ENCODE measurements around the gene IGDCC3.

Gene IGDCC3

DNA sequence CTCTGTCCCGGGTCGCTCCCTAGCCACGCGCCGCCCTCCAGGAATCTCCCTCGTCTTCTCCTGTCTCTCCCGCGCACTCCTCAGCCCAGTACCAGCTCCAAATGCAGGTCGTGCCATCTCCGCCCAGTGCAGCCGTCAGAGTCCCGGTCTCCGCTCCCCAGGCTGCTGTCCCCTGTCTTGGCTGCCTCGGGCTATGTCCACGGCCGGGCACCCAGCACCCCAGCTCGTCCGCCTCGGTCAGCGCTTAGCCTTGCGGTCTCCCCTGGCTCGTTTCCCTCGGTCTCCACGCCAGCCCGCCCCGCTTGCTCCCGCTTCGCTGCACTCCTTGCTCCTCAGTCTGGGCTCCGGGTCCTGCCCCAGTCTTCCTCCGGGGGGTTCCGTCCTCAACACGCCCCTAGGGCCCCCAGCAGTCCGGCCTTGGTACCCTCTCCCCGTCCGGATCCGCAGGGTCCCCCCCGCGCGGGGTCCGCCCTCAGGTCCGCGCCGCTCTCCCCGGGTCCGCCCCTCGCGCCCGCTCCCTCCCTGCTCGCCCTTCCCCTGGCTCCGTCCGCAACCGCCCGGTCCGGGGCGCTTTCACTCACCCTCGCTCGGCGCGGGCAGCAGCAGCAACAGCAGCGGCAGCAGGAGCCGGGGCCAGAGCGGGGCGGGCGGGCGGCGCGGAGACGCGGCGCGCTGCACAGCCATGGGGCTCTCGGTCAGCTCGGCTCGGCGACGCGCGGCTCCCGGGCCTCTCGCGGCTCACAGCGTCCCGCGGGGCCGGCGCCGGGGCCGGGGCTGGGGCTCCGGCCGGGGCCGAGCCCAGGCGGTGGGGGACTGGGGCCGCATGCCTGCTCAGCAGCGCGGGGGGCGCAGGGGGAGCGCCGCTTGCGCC, 462 bp downstream of the IGDCC3 start:
- DNase-seq (ENCODE audit: low read depth), result peak; percentile 26
- peak overlapping the region; percentile 11 for H3K4me3 ChIP-seq (ENCODE audit: low read length)

DNA sequence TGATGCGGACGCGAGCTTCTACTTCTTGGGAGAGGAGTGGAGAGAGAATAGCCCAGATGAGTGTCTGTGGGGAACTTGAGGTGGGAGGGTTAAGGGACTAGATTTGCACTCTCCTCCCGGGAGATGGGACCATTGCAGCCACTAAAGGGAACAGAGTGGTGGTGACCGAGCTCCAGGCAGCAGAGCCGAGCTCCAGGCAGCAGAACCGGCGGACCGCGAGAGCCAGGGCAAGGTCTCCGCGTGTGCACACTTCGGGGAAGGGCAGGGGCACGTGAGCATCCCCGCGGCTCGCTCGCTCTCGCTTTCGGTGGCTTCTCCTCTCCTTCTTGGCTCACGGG, 1.1 kb downstream of the IGDCC3 start:
- H3K4me3 ChIP-seq (ENCODE audit: low read length), result peak overlapping the region; percentile 11
- TF ChIP-seq, protein P1, sequence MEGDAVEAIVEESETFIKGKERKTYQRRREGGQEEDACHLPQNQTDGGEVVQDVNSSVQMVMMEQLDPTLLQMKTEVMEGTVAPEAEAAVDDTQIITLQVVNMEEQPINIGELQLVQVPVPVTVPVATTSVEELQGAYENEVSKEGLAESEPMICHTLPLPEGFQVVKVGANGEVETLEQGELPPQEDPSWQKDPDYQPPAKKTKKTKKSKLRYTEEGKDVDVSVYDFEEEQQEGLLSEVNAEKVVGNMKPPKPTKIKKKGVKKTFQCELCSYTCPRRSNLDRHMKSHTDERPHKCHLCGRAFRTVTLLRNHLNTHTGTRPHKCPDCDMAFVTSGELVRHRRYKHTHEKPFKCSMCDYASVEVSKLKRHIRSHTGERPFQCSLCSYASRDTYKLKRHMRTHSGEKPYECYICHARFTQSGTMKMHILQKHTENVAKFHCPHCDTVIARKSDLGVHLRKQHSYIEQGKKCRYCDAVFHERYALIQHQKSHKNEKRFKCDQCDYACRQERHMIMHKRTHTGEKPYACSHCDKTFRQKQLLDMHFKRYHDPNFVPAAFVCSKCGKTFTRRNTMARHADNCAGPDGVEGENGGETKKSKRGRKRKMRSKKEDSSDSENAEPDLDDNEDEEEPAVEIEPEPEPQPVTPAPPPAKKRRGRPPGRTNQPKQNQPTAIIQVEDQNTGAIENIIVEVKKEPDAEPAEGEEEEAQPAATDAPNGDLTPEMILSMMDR (IDR thresholded peaks at IDR 0.05; ENCODE audit: insufficient read depth, low read depth, low read length, missing control alignments), result no peak
- DNase-seq (ENCODE audit: low read depth), result no peak

More for the DNA sequence above, 462 bp downstream of the IGDCC3 start:
- TF ChIP-seq, protein P1 (IDR thresholded peaks at IDR 0.05; ENCODE audit: insufficient read depth, low read depth, low read length, missing control alignments), result no peak

DNA sequence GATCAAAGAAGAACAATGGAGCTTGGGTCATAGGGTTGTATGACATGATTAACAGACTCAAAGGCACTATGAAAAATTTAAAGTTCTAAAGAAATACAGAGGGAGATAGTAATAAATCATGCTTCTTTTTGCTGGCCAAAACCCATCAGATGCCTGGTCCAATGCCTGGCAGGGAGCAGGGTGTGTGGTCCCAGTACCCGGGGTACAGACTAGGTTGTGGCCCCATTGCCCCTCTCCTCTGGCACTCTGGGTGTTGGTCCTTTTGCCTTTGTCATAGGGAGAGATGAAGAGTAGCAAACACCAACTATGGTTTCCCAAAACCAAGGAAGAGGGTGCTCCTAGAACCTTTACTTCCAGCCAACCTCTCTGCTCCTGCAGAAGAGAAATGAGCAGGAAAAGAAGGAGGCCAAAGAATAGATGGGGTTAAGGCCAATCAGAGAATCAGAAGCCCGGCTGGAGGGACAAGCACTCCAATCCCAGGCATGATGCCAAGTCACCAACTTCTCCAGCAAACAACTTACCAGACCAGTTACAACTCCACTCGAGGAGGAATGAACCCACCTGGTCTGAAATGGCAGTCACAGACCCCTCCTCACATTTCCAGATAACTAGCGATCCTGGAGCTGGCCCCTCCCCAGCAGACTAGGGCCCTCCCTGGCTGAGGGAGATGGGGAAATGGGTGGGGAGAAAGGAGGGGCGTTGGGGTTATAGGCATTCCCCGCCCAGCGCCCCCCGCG, 1.8 kb downstream of the IGDCC3 start:
- H3K4me3 ChIP-seq (ENCODE audit: low read length), result no peak overlapping the region
- TF ChIP-seq, protein P1 (IDR thresholded peaks at IDR 0.05; ENCODE audit: insufficient read depth, low read depth, low read length, missing control alignments), result no peak
- no peak for DNase-seq (ENCODE audit: low read depth)

DNA sequence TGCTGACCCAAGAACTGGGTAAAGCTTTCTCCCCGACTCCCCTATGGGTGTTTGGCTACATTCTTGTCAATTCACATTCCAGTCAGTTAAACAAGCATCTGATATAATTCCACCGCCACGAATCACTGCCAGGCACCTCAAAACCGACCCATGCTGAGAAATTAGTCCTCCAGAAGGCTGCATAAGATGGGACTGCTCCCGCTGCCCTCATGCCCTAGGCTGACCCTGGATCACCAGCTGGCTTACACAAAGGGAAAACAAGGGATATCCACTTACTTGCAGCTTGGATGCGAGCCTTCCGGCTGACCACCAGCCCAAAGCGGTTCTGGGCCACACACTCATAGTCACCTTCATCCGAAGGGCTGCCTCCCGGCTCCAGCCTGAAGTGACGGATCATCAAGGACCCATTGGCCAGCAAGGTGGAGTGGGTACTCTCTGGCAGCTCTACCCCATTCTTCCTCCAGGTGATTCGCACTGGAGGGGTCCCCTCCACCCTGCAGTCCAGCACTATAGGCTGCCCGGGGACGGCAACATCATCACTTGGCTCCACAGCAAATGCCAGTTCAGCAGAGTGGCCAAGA, 2.9 kb downstream of the IGDCC3 start:
- TF ChIP-seq, protein P1 (IDR thresholded peaks at IDR 0.05; ENCODE audit: insufficient read depth, low read depth, low read length, missing control alignments), result no peak
- no peak overlapping the region for H3K4me3 ChIP-seq (ENCODE audit: low read length)
- DNase-seq (ENCODE audit: low read depth), result no peak

DNA sequence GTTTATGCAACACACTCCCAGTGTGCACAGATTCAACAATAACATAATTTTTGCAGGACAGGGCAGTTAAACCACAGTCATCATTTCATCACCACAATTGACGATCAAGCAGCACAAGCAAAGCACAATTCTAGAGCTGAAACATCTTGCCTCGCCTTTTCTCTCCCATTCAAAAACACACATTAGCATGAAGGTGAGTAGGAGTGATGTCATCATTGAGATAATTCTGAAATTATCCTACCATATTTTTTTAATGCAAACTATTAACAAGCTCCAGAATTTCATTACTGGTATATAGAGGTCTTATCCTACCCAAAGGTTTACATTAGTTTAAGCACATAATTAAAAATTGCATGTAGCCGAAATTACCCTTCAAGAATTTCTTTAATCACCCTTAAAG, 3.5 kb downstream of the IGDCC3 start:
- TF ChIP-seq, protein P1 (IDR thresholded peaks at IDR 0.05; ENCODE audit: insufficient read depth, low read depth, low read length, missing control alignments), result no peak
- DNase-seq (ENCODE audit: low read depth), result peak; percentile 26
- H3K4me3 ChIP-seq (ENCODE audit: low read length), result no peak overlapping the region

DNA sequence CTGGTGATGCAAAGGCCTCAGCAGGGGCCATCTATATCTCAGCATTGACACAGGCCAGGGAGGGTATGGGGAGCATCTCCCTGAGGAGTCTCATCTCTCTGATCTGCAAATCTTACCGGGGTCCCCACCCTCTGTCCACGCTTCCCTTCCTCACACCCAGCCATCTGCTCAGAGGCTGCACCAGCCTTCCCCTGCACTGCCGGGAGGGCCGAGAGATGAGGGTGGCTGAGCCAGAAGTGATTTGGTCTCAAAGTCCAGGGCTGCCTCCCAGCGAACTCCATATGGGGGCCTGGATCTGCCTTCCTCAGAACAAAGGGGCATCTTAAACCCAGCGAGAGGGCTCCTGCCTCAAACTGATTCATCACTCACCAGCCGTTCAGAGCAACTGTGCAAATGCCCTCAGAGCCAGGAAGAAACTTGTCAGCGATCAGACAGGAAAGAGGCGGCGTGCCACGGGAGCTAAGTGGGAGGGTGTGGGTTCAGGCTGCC, 4.6 kb downstream of the IGDCC3 start:
- TF ChIP-seq, protein P1 (IDR thresholded peaks at IDR 0.05; ENCODE audit: insufficient read depth, low read depth, low read length, missing control alignments), result no peak
- H3K4me3 ChIP-seq (ENCODE audit: low read length), result no peak overlapping the region
- DNase-seq (ENCODE audit: low read depth), result no peak
